Ovary (tissue), 3 donors: Measurements from ENCODE around the gene UBTD1.

Experiments used
- POLR2A ChIP-seq: fragments of 450-650 bp; IDR thresholded peaks from one replicate; pipeline ENCODE4 v1.6.1; 2017; ENCODE audit warnings: antibody characterized with exemption, mild to moderate bottlenecking, moderate library complexity
- TF ChIP-seq, protein P1 (sequence below), 3 donors: fragments of 450-650 bp in 2 of 3; fragments of 200-600 bp in 1 of 3; IDR thresholded peaks; one replicate each; pipeline versions ENCODE4 v1.5.1 to v1.8.0; 2016 to 2022; ENCODE audit warnings: antibody characterized with exemption in 3 of 3, mild to moderate bottlenecking in 1 of 3
- donor health status: DM: no; HTN: no; CAD: no.

DNA sequence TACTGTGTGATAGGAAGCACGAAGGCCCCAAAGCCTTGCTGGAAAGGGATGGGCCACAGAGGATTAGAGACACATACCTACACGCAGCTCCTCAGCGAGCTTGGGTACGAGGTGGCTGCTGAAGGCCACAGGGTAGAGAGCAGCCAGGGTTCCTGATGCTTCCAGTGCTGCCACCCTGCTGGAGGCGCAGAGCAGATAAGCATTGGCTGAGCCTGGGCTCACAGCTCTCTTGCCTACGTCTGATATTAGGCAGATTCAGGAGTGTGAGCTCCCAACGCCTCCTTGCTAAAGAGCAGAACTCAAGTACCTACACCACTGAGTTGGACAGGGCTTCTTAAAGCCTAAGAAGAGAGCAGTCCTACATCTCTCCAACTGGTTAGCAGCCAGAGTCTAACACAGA is 32.7 kb upstream of the UBTD1 start:
- TF ChIP-seq, protein P1, sequence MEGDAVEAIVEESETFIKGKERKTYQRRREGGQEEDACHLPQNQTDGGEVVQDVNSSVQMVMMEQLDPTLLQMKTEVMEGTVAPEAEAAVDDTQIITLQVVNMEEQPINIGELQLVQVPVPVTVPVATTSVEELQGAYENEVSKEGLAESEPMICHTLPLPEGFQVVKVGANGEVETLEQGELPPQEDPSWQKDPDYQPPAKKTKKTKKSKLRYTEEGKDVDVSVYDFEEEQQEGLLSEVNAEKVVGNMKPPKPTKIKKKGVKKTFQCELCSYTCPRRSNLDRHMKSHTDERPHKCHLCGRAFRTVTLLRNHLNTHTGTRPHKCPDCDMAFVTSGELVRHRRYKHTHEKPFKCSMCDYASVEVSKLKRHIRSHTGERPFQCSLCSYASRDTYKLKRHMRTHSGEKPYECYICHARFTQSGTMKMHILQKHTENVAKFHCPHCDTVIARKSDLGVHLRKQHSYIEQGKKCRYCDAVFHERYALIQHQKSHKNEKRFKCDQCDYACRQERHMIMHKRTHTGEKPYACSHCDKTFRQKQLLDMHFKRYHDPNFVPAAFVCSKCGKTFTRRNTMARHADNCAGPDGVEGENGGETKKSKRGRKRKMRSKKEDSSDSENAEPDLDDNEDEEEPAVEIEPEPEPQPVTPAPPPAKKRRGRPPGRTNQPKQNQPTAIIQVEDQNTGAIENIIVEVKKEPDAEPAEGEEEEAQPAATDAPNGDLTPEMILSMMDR (IDR thresholded peaks at IDR 0.05) = no peak
- no peak for TF ChIP-seq POLR2A
